Endothelial cell of umbilical vein (primary cell): Measurements from ENCODE around the gene MRPL32. TPM values are rescaled to one million over a fixed set of nuclear protein-coding genes. Genes with fewer than 3 reads are reported as not detected.

Experiments used
- BruUV-seq: library from RNA; stranded (reverse); fragments of 400-500 nt; replicated peaks from 2 replicates; lab custom pipeline; 2021; lab: Mats Ljungman, UMichigan
- CTCF ChIA-PET: fragments of 300-600, 350-600 bp; sonication (Branson Sonifier 250); formaldehyde crosslinking; loops from one replicate; lab custom pipeline; 2021; ENCODE audit warnings: antibody characterized with exemption, inconsistent platforms; lab: Charles Lee
- POLR2A ChIA-PET: fragments of 300-600, 350-600 bp; sonication (Branson Sonifier 250); formaldehyde crosslinking; loops from one replicate; lab custom pipeline; 2021; ENCODE audit warnings: antibody characterized with exemption, inconsistent platforms; lab: Charles Lee
- DNase-seq: peaks from one replicate; pipeline ENCODE4 v3.0.0-alpha.2; 2011; ENCODE audit warnings: low read depth, low spot score
- FAIRE-seq: peaks from 2 replicates; lab custom pipeline; 2011; peaks lifted over from hg19 to GRCh38; lab: Jason Lieb, UNC
- H2AFZ ChIP-seq: 2 replicates; pipeline ENCODE4 v1.6.0; 2012; ENCODE audit warnings: low read depth, low read length, control low read depth, inconsistent platforms
- H3K27ac ChIP-seq: 2 replicates; pipeline ENCODE4 v1.5.1; 2011; ENCODE audit warnings: low read depth, mild to moderate bottlenecking, control low read depth, low read length, moderate library complexity; ENCODE audit not compliant: insufficient read depth
- H3K27me3 ChIP-seq, 2 experiments: 2 replicates each; pipeline versions ENCODE4 v1.6.0 to v1.6.1; 2011; ENCODE audit warnings: low read length in 2 of 2, mixed read lengths in 1 of 2; ENCODE audit not compliant: control insufficient read depth in 2 of 2, insufficient read depth in 2 of 2
- H3K36me3 ChIP-seq, 2 experiments: 2 replicates in 1 of 2; 3 replicates in 1 of 2; pipeline ENCODE4 v1.5.1; 2011; ENCODE audit warnings: low read length in 2 of 2, mild to moderate bottlenecking in 1 of 2, moderate library complexity in 1 of 2; ENCODE audit not compliant: control insufficient read depth in 2 of 2, insufficient read depth in 2 of 2; ENCODE audit errors: extremely low read depth in 1 of 2
- H3K4me1 ChIP-seq: 3 replicates; pipeline ENCODE4 v1.5.1; 2011; ENCODE audit warnings: mild to moderate bottlenecking, low read length; ENCODE audit not compliant: control insufficient read depth, insufficient read depth; ENCODE audit errors: extremely low read depth
- H3K4me2 ChIP-seq: 2 replicates; pipeline ENCODE4 v1.6.1; 2011; ENCODE audit warnings: low read length, control low read depth, mixed read lengths; ENCODE audit not compliant: insufficient read depth
- H3K4me3 ChIP-seq, 3 experiments: fragments of 200-600 bp in 1 of 3; sonication (generic), shearing (Covaris generic) in 1 of 3; replicated peaks in 1 of 3; 2 replicates each; pipeline ENCODE4 v1.5.1; 2011 to 2016; ENCODE audit warnings: control low read depth in 3 of 3, low read length in 3 of 3, mild to moderate bottlenecking in 2 of 3, inconsistent platforms in 1 of 3, low read depth in 1 of 3, moderate library complexity in 1 of 3; ENCODE audit not compliant: insufficient read depth in 1 of 3
- H3K79me2 ChIP-seq: 2 replicates; pipeline ENCODE4 v1.6.0; 2012; ENCODE audit warnings: low read length, inconsistent platforms; ENCODE audit not compliant: control insufficient read depth, insufficient read depth
- H3K9ac ChIP-seq: replicated peaks from 2 replicates; pipeline ENCODE3; 2011; ENCODE audit warnings: low read length, control low read depth; ENCODE audit not compliant: insufficient read depth; ENCODE audit errors: extremely low read depth
- H3K9me1 ChIP-seq: replicated peaks from 3 replicates; pipeline ENCODE4 v1.6.0; 2011; ENCODE audit warnings: mild to moderate bottlenecking, low read length; ENCODE audit not compliant: control insufficient read depth, insufficient read depth; ENCODE audit errors: extremely low read depth
- H3K9me3 ChIP-seq: replicated peaks from 2 replicates; pipeline ENCODE4 v1.5.1; 2012; ENCODE audit warnings: low read length, inconsistent platforms; ENCODE audit not compliant: control insufficient read depth, insufficient read depth
- H4K20me1 ChIP-seq: replicated peaks from 2 replicates; pipeline ENCODE3; 2011; ENCODE audit warnings: mild to moderate bottlenecking, low read length; ENCODE audit not compliant: control insufficient read depth, insufficient read depth; ENCODE audit errors: extremely low read depth
- GATA2 ChIP-seq: IDR thresholded peaks from 2 replicates; pipeline ENCODE4 v1.7.0; 2011; ENCODE audit warnings: low read depth, mild to moderate bottlenecking, moderate library complexity, mixed read lengths, low read length; ENCODE audit not compliant: insufficient read length, insufficient read depth
- JUN ChIP-seq: IDR thresholded peaks from 2 replicates; pipeline ENCODE4 v1.6.1; 2011; ENCODE audit warnings: borderline replicate concordance, low read depth; ENCODE audit not compliant: insufficient read length, insufficient read depth
- MYC ChIP-seq: IDR thresholded peaks from one replicate; pipeline ENCODE4 v1.6.1; 2011; ENCODE audit warnings: mild to moderate bottlenecking, low read depth, low read length
- dilution Hi-C: fragments of 300-500 bp; cut with MboI; formaldehyde crosslinking; loops from one replicate; pipeline ENCODE4 v1.15.0; 2019; ENCODE audit warnings: low sequenced_read_pairs; ENCODE audit not compliant: extremely low pct_ligation_motif_present
- intact Hi-C: fragments of 100-400 bp; cut with micrococcal nuclease; formaldehyde crosslinking; loops from one replicate; pipeline ENCODE4 v1.10.0; 2022
- polyA plus RNA-seq, 4 experiments: library from polyadenylated mRNA; depleted of rRNA in 3 of 4; stranded (reverse) in 3 of 4; unstranded in 1 of 4; fragments of >200 nt; gene quantifications; 2 replicates each; pipeline versions ENCODE4 v1.2.1 to v1.2.3, GENCODE V29; 2011 to 2012; ENCODE audit warnings: missing spikeins in 1 of 4
- total RNA-seq: library from RNA; stranded (reverse); gene quantifications from 2 replicates; pipeline ENCODE4 v1.2.3, GENCODE V29; 2021
- TF ChIP-seq, protein P1 (sequence below), 2 donors: IDR thresholded peaks; 1 replicate in 1 of 2; 2 replicates in 1 of 2; pipeline ENCODE4 v1.5.1; 2011; ENCODE audit warnings: low read length in 2 of 2, mild to moderate bottlenecking in 2 of 2, moderate library complexity in 2 of 2, control low read depth in 1 of 2, inconsistent platforms in 1 of 2, low read depth in 1 of 2; ENCODE audit not compliant: insufficient read depth in 1 of 2; ENCODE audit errors: extremely low read depth in 1 of 2

MRPL32 gene
- total and polyA plus RNA-seq, 2 donors (not counting 3 experiments of a cell fraction or from before 2014, with no cell fraction given), result 39.9 to 62.2 TPM

- TF ChIP-seq, protein P1, sequence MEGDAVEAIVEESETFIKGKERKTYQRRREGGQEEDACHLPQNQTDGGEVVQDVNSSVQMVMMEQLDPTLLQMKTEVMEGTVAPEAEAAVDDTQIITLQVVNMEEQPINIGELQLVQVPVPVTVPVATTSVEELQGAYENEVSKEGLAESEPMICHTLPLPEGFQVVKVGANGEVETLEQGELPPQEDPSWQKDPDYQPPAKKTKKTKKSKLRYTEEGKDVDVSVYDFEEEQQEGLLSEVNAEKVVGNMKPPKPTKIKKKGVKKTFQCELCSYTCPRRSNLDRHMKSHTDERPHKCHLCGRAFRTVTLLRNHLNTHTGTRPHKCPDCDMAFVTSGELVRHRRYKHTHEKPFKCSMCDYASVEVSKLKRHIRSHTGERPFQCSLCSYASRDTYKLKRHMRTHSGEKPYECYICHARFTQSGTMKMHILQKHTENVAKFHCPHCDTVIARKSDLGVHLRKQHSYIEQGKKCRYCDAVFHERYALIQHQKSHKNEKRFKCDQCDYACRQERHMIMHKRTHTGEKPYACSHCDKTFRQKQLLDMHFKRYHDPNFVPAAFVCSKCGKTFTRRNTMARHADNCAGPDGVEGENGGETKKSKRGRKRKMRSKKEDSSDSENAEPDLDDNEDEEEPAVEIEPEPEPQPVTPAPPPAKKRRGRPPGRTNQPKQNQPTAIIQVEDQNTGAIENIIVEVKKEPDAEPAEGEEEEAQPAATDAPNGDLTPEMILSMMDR (IDR thresholded peaks at IDR 0.05; ENCODE audit: extremely low read depth in 1 of 2, insufficient read depth in 1 of 2, low read depth in 1 of 2, low read length in 2 of 2), result no peak
- Histone ChIP-seq H3K4me3 (no peak overlapping the region), H3K27ac (no peak overlapping the region), H3K4me2 (no peak overlapping the region), H3K9me1 (no peaks in the 10 kb centered on the region), H2AFZ (no peak overlapping the region), H3K79me2 (no peaks in the 10 kb centered on the region), H3K9ac (no peak overlapping the region), H3K36me3 (no peaks in the 10 kb centered on the region), H4K20me1 (no peaks in the 10 kb centered on the region), H3K27me3 (peaks cover 0 to 1% of the 10 kb centered on the region in 2 experiments), H3K9me3 (no peaks in the 10 kb centered on the region), H3K4me1 (no peaks in the 10 kb centered on the region)
- dilution Hi-C loops, result loop anchor here (25.0 kb wide), 1 partner anchor 331 kb away; no protein-coding TSS in a partner anchor
- intact Hi-C loops, result no loop called here
- DNase-seq, result no peak
- FAIRE-seq, result no peak
- no TSS peak for BruUV-seq
- CTCF ChIA-PET, result interaction anchor here (1.7 kb wide), 1 partner anchor 9 kb away, joined by 5 read pairs; no protein-coding TSS in a partner anchor
- POLR2A ChIA-PET, result no interaction called here
Measured at GRCh38 chr7:42981601-42982000, 49.4 kb downstream of the MRPL32 start.

- DNase-seq (no peak), FAIRE-seq (no peak)
- POLR2A ChIA-PET, result no interaction called here
- H3K4me1 ChIP-seq, result no peaks in the 10 kb centered on the region
- BruUV-seq, result no TSS peak
- no peak overlapping the region for H3K4me3 ChIP-seq
- no peak overlapping the region for H3K9ac ChIP-seq
- intact Hi-C loops (no loop called here), dilution Hi-C loops (loop anchor here (25.0 kb wide), 1 partner anchor 330 kb away; no protein-coding TSS in a partner anchor)
- H3K9me3 ChIP-seq, result no peaks in the 10 kb centered on the region
- H3K79me2 ChIP-seq, result no peaks in the 10 kb centered on the region
- H3K4me2 ChIP-seq, result no peak overlapping the region
- peaks cover 0 to 1% of the 10 kb centered on the region in 2 experiments for H3K27me3 ChIP-seq
- no peaks in the 10 kb centered on the region for H3K9me1 ChIP-seq
- CTCF ChIA-PET, result interaction anchor here (1.7 kb wide), 1 partner anchor 10 kb away, joined by 5 read pairs; no protein-coding TSS in a partner anchor
- no peaks in the 10 kb centered on the region for H3K36me3 ChIP-seq
- H4K20me1 ChIP-seq, result no peaks in the 10 kb centered on the region
- no peak overlapping the region for H2AFZ ChIP-seq
- no peak overlapping the region for H3K27ac ChIP-seq
- TF ChIP-seq MYC, result no peak
- TF ChIP-seq GATA2, result no peak
- no peak for TF ChIP-seq JUN
Measured at GRCh38 chr7:42982604-42983115, 50.5 kb downstream of the MRPL32 start.
